Endothelial cell (in vitro differentiated cells): ENCODE data around the gene DDX28. TPM values are rescaled to one million over a fixed set of nuclear protein-coding genes. Genes with fewer than 3 reads are reported as not detected.

ENCODE experiments used
- DNase-seq: peaks from one replicate; pipeline ENCODE4 v3.0.0; 2021; ENCODE audit warnings: low spot score
- H3K27ac Mint-ChIP-seq: one replicate; pipeline ENCODE4 v1.8.0; 2021; ENCODE audit warnings: mixed read lengths, inconsistent platforms; ENCODE audit not compliant: unreplicated experiment
- H3K27me3 Mint-ChIP-seq: one replicate; pipeline ENCODE4 v1.8.0; 2021; ENCODE audit warnings: mild to moderate bottlenecking, moderate library complexity, mixed read lengths, inconsistent platforms; ENCODE audit not compliant: unreplicated experiment
- H3K36me3 Mint-ChIP-seq: one replicate; pipeline ENCODE4 v1.8.0; 2021; ENCODE audit warnings: mild to moderate bottlenecking, low read depth, mixed read lengths, inconsistent platforms; ENCODE audit not compliant: unreplicated experiment
- H3K4me1 Mint-ChIP-seq: one replicate; pipeline ENCODE4 v1.8.0; 2021; ENCODE audit warnings: mild to moderate bottlenecking, mixed read lengths, inconsistent platforms; ENCODE audit not compliant: unreplicated experiment
- H3K4me3 Mint-ChIP-seq: one replicate; pipeline ENCODE4 v1.8.0; 2021; ENCODE audit warnings: mild to moderate bottlenecking, mixed read lengths, inconsistent platforms; ENCODE audit not compliant: unreplicated experiment
- H3K9me3 Mint-ChIP-seq: one replicate; pipeline ENCODE4 v1.8.0; 2021; ENCODE audit warnings: mixed read lengths, inconsistent platforms; ENCODE audit not compliant: unreplicated experiment
- CTCF ChIP-seq: fragments of 200-600 bp; sonication (generic); IDR thresholded peaks from one replicate; pipeline ENCODE4 v1.5.0; 2021; ENCODE audit warnings: antibody characterized with exemption; ENCODE audit not compliant: unreplicated experiment
- total RNA-seq: library from RNA; stranded (reverse); fragmentation: NEBNext Ultra II Directional; extraction: Animal tissue kit (Norgen Biotek cat#: 25700); gene quantifications from one replicate; pipeline ENCODE4 v1.2.1, GENCODE V29; 2021; ENCODE audit not compliant: unreplicated experiment

Gene DDX28
- total RNA-seq, 1 donor from 2014 or later = 10.3 TPM

- Mint-ChIP-seq H3K27ac (no peak overlapping the region), H3K27me3 (peaks cover 8% of the 10 kb centered on the region), H3K36me3 (peaks cover 5% of the 10 kb centered on the region), H3K4me3 (no peak overlapping the region), H3K4me1 (peaks cover 16% of the 10 kb centered on the region), H3K9me3 (no peaks in the 10 kb centered on the region)
- no peak for DNase-seq
- no peak for TF ChIP-seq CTCF
Measured at GRCh38 chr16:67989322-67990017, 33.6 kb downstream of the DDX28 start.

DNA sequence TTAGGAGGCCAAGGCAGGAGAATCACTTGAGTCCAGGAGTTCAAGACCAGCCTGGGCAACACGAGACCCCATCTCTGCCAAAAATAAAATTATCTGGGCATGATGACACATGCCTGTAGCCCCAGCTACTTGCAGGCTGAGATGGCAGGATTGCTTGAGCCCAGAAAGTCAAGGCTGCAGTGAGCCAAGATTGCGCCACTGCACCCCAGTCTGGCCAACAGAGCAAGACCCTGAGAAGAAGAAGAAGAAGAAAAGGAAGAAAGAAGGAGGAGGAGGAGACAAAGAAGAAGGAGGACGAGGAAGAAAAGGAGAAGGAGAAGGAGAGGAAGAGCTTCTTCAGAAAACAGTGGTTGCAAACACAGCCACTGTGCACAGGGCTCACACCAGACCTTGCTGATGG, 34.4 kb downstream of the DDX28 start:
- H3K27ac Mint-ChIP-seq = no peak overlapping the region
- peaks cover 5% of the 10 kb centered on the region for H3K36me3 Mint-ChIP-seq
- peaks cover 8% of the 10 kb centered on the region for H3K27me3 Mint-ChIP-seq
- no peak for TF ChIP-seq CTCF
- peaks cover 16% of the 10 kb centered on the region for H3K4me1 Mint-ChIP-seq
- H3K9me3 Mint-ChIP-seq = no peaks in the 10 kb centered on the region
- DNase-seq = no peak
- no peak overlapping the region for H3K4me3 Mint-ChIP-seq

DNA sequence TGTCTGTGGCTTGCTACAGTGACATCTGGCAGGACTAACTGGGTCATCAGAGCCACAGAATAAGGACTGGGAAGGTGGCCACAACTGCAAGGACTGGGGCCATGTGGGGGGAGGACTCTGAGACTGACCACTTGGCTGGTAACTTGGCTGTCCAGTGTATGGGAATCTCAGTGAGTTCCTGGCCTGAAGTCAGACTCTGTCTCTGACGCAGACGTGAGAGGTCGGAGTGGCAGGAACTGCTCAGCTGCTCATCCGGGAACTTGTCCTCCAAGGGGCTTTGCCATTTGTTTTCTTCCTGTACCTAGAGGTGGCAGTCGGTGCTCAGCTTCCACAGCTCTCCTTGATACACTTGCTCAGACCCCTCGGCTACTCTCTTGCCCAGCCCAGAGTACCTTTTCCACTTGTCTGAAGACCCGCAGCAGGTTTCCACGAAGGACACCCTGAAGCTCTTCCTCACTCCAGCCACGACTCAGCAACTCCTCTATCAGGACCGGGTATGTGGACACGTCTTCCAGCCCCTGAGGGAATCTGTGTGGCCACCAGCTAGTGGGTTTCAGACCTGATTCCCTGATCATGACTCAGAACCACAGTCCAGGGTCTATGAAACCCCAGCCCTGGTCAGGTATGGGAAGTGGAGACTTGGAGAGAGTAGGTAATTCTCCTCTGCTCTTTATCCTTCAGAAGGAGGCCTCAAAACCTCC, 35.4 kb downstream of the DDX28 start:
- Mint-ChIP-seq H3K27ac (peak overlapping the region; percentile 64), H3K4me3 (no peak overlapping the region), H3K36me3 (peaks cover 5% of the 10 kb centered on the region), H3K9me3 (no peaks in the 10 kb centered on the region), H3K4me1 (peaks cover 23% of the 10 kb centered on the region), H3K27me3 (peaks cover 14% of the 10 kb centered on the region)
- no peak for TF ChIP-seq CTCF
- no peak for DNase-seq

DNA sequence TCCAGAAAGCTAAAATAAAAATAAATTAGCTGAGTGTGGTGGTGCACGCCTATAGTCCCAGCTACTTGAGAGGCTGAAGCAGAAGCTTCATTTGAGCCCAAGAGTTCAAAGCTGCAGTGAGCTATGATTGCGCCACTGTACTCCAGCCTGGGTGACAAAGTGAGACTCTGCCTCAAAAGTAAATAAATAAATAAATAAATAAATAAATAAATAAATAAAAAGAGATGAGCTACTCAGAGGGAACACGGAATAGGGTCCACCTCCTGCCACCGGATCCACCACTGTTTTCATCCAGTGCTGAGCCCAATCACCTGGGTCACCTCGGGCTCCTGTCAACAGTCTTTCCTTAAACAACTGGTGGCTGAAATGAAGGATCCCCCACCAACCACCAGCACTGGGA, 36.1 kb downstream of the DDX28 start:
- Mint-ChIP-seq H3K9me3 (no peaks in the 10 kb centered on the region), H3K27ac (no peak overlapping the region), H3K4me3 (no peak overlapping the region), H3K4me1 (peaks cover 23% of the 10 kb centered on the region), H3K36me3 (peaks cover 5% of the 10 kb centered on the region), H3K27me3 (peaks cover 14% of the 10 kb centered on the region)
- TF ChIP-seq CTCF = no peak
- DNase-seq = no peak
